Measurements from ENCODE around the gene NOC4L.

Gene NOC4L

GRCh38 chr12:132151766-132152410 is 7.6 kb downstream of the NOC4L start:
- CTCF ChIA-PET = interaction anchor here (0.6 kb wide), 1 partner anchor 60 kb away, joined by 3 read pairs; no protein-coding TSS in a partner anchor

GRCh38 chr12:132152411-132152821 is 8.2 kb downstream of the NOC4L start:
- DNase-seq (ENCODE audit: low spot score) = no peak
- POLR2A ChIA-PET (ENCODE audit: low non-redundant PET) = no interaction called here
- no peak for TF ChIP-seq CTCF (conservative IDR thresholded peaks at IDR 0.05; ENCODE audit: low read depth)
- CTCF ChIA-PET = interaction anchor here (0.6 kb wide), 1 partner anchor 60 kb away, joined by 3 read pairs; no protein-coding TSS in a partner anchor
- H3K27ac ChIP-seq = no peak overlapping the region

More at GRCh38 chr12:132151766-132152410, 7.6 kb downstream of the NOC4L start:
- POLR2A ChIA-PET (ENCODE audit: low non-redundant PET) = no interaction called here
- TF ChIP-seq CTCF (conservative IDR thresholded peaks at IDR 0.05; ENCODE audit: low read depth) = no peak
- no peak overlapping the region for H3K27ac ChIP-seq
- no peak for DNase-seq (ENCODE audit: low spot score)

- ChIA-PET CTCF (interaction anchor here (1.2 kb wide), 1 partner anchor 121 kb away, joined by 3 read pairs; no protein-coding TSS in a partner anchor), POLR2A (ENCODE audit: low non-redundant PET) (no interaction called here)
- no peak overlapping the region for H3K27ac ChIP-seq
- TF ChIP-seq CTCF (conservative IDR thresholded peaks at IDR 0.05; ENCODE audit: low read depth) = no peak
- no peak for DNase-seq (ENCODE audit: low spot score)
These were observed 8.7 kb downstream of the NOC4L start for GRCh38 chr12:132152953-132153352.

- POLR2A ChIA-PET (ENCODE audit: low non-redundant PET) = no interaction called here
- H3K27ac ChIP-seq = peak overlapping the region; percentile 27
- peak; percentile 69 for DNase-seq (ENCODE audit: low spot score)
- CTCF ChIA-PET = interaction anchor here (0.5 to 1.2 kb wide), 3 partner anchors 32 to 261 kb away, joined by 3 to 18 read pairs (median 5); no protein-coding TSS in a partner anchor
- TF ChIP-seq CTCF (conservative IDR thresholded peaks at IDR 0.05; ENCODE audit: low read depth) = peak; percentile 92
These were observed 9.5 kb downstream of the NOC4L start for GRCh38 chr12:132153501-132154340.

- peak overlapping the region; percentile 27 for H3K27ac ChIP-seq
- no peak for TF ChIP-seq CTCF (conservative IDR thresholded peaks at IDR 0.05; ENCODE audit: low read depth)
- DNase-seq (ENCODE audit: low spot score) = no peak
- ChIA-PET POLR2A (ENCODE audit: low non-redundant PET) (no interaction called here), CTCF (interaction anchor here (0.7 to 1.3 kb wide), 4 partner anchors 119 to 260 kb away, joined by 3 to 18 read pairs (median 4); no protein-coding TSS in a partner anchor)
These were observed 10.1 kb downstream of the NOC4L start for GRCh38 chr12:132154341-132154761.

Data from RWPE1 (cell line).